BLaER1 treated with 17β-estradiol and CSF1 and Interleukin-3, amounts not matched to agents 10 nM and 100 nM (cell line): ENCODE measurements around the gene MST1.

Source experiments
- H3K27ac ChIP-seq, 11 experiments: shearing (Covaris generic); formaldehyde crosslinking; 2 replicates each; pipeline ENCODE4 v1.8.1; 2022
- H3K27me3 ChIP-seq, 11 experiments: shearing (Covaris generic); formaldehyde crosslinking; 2 replicates each; pipeline ENCODE4 v1.8.1; 2022
- H3K36me3 ChIP-seq, 11 experiments: shearing (Covaris generic); formaldehyde crosslinking; 2 replicates each; pipeline ENCODE4 v1.8.1; 2022
- H3K4me1 ChIP-seq, 10 experiments: shearing (Covaris generic); formaldehyde crosslinking; 2 replicates each; pipeline ENCODE4 v1.8.1; 2022
- H3K4me2 ChIP-seq, 11 experiments: shearing (Covaris generic); formaldehyde crosslinking; 2 replicates each; pipeline ENCODE4 v1.8.1; 2022
- H3K4me3 ChIP-seq, 10 experiments: shearing (Covaris generic); formaldehyde crosslinking; 2 replicates each; pipeline ENCODE4 v1.8.1; 2022
- H3K9ac ChIP-seq, 11 experiments: shearing (Covaris generic); formaldehyde crosslinking; 2 replicates each; pipeline ENCODE4 v1.8.1; 2022
- H3K9me3 ChIP-seq, 11 experiments: shearing (Covaris generic); formaldehyde crosslinking; replicated peaks in 1 of 11; 2 replicates each; pipeline ENCODE4 v1.8.1; 2022
- H4K20me1 ChIP-seq, 11 experiments: shearing (Covaris generic); formaldehyde crosslinking; 2 replicates each; pipeline ENCODE4 v1.8.1; 2022
- Cebpa-rat ChIP-seq, 11 experiments: shearing (Covaris generic); IDR thresholded peaks; 2 replicates each; pipeline ENCODE4 v1.8.1; 2022

MST1 gene

DNA sequence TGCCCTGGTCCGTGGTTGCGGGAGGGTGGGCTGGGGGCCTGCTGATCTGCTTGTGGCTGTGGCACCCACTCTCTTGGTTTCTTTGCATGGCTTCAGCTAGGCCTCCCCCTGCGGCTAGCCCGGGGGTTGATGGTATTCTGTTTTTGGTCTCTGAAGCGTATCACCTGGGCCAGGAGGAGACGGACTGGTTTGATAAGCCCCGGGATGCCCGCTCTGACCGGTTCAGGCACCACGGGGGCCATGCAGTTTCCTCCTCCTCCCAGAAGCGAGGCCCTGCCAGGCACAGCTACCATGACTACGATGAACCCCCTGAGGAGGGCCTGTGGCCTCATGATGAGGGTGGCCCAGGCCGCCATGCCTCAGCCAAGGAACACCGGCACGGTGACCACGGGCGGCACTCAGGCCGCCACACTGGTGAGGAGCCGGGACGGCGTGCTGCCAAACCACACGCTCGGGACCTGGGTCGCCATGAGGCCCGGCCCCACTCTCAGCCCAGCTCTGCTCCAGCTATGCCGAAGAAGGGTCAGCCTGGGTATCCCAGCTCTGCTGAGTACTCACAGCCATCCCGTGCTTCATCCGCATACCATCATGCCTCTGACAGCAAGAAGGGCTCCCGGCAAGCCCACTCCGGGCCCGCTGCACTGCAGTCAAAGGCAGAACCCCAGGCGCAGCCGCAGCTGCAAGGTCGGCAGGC is 26.4 kb downstream of the MST1 start:
- Histone ChIP-seq H3K9me3 (no peaks in the 10 kb centered on the region), H3K27me3 (no peaks in the 10 kb centered on the region), H3K4me2 (peak overlapping the region in 6 of 11 experiments; percentile 16 to 48 (median 32); a peak in 8 of 22 replicates), H3K4me1 (peaks cover 14 to 50% (median 40%) of the 10 kb centered on the region in 10 experiments; a peak in 19 of 20 replicates), H3K9ac (0 out of 22 replicates have a peak overlapping the region, but pooled peaks of 1 of the 11 experiments have one; percentile 18), H4K20me1 (peaks cover 0 to 20% (median 0%) of the 10 kb centered on the region in 11 experiments; a peak in 3 of 22 replicates), H3K36me3 (no peaks in the 10 kb centered on the region), H3K27ac (no peak overlapping the region), H3K4me3 (no peak overlapping the region)
- no peak for TF ChIP-seq Cebpa-rat (IDR thresholded peaks at IDR 0.05)

DNA sequence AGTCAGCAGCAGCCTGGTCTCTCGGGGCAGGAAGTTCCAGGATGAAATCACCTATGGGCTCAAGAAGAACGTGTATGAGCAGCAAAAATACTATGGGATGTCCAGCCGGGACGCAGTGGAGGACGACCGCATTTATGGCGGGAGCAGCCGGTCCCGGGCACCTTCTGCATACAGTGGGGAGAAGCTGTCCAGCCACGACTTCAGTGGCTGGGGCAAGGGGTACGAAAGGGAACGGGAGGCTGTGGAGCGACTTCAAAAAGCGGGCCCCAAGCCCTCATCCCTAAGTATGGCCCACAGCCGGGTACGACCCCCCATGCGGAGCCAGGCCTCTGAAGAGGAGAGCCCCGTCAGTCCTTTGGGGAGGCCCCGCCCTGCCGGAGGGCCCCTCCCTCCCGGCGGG is 27.3 kb downstream of the MST1 start:
- Histone ChIP-seq H3K4me2 (peak overlapping the region in 4 of 11 experiments; percentile 29 to 42 (median 34); a peak in 4 of 22 replicates), H3K27ac (no peak overlapping the region), H3K9ac (no peak overlapping the region), H3K4me3 (no peak overlapping the region), H3K4me1 (peaks cover 19 to 58% (median 48%) of the 10 kb centered on the region in 10 experiments), H4K20me1 (peaks cover 0 to 14% (median 0%) of the 10 kb centered on the region in 11 experiments; a peak in 4 of 22 replicates), H3K36me3 (no peaks in the 10 kb centered on the region), H3K27me3 (no peaks in the 10 kb centered on the region; a peak in 1 of 22 replicates), H3K9me3 (no peaks in the 10 kb centered on the region)
- no peak for TF ChIP-seq Cebpa-rat (IDR thresholded peaks at IDR 0.05)

DNA sequence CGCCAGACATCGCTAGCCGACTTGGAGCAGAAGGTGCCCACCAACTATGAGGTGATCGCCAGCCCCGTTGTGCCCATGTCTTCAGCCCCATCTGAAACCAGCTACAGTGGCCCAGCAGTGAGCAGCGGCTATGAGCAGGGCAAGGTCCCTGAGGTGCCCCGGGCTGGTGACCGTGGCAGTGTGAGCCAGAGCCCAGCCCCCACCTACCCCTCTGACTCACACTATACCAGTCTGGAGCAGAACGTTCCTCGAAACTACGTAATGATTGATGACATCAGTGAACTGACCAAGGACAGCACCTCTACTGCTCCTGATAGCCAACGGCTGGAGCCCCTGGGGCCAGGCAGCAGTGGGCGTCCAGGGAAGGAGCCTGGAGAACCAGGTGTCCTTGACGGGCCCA is 28.0 kb downstream of the MST1 start:
- H3K4me2 ChIP-seq = 0 out of 22 replicates have a peak overlapping the region, but pooled peaks of 3 of the 11 experiments have one; percentile 5 to 38 (median 30)
- H3K9ac ChIP-seq = no peak overlapping the region
- H3K9me3 ChIP-seq = peaks cover 0 to 2% (median 0%) of the 10 kb centered on the region in 11 experiments; a peak in 3 of 22 replicates
- peaks cover 0 to 19% (median 0%) of the 10 kb centered on the region in 11 experiments; a peak in 4 of 22 replicates for H4K20me1 ChIP-seq
- no peaks in the 10 kb centered on the region for H3K36me3 ChIP-seq
- H3K4me3 ChIP-seq = no peak overlapping the region
- H3K27me3 ChIP-seq = no peaks in the 10 kb centered on the region; a peak in 2 of 22 replicates
- TF ChIP-seq Cebpa-rat (IDR thresholded peaks at IDR 0.05) = no peak
- peaks cover 27 to 66% (median 56%) of the 10 kb centered on the region in 10 experiments for H3K4me1 ChIP-seq
- no peak overlapping the region for H3K27ac ChIP-seq

DNA sequence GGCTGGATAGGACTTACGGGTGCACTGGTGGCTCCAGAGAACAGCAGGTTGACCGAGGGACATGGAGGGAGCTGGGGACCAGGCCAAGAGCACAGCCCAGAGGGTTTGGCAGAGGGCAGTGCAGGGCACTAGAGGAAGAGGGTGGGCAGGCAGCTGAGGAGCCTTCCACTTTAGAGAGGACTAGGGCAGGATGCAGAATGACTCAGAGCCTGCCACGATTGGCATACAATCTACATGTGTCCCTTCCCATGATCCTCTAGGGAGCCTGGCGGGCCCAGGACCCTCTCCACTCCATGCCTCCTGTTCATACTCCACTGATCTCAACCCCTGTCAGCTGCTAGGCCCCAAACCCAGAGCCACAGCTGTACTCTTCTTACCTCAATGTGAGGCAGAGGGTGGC is 29.5 kb downstream of the MST1 start:
- Histone ChIP-seq H3K4me3 (no peak overlapping the region), H4K20me1 (peaks cover 0 to 15% (median 0%) of the 10 kb centered on the region in 11 experiments; a peak in 3 of 22 replicates), H3K4me1 (peaks cover 30 to 81% (median 69%) of the 10 kb centered on the region in 10 experiments), H3K27me3 (no peaks in the 10 kb centered on the region; a peak in 2 of 22 replicates), H3K27ac (peak overlapping the region in 3 of 11 experiments; percentile 18 to 67 (median 40); a peak in 5 of 22 replicates), H3K4me2 (peak overlapping the region in 10 of 11 experiments; percentile 8 to 85 (median 65); a peak in 19 of 22 replicates), H3K9ac (no peak overlapping the region), H3K9me3 (peaks cover 0 to 15% (median 0%) of the 10 kb centered on the region in 11 experiments; a peak in 7 of 22 replicates), H3K36me3 (no peaks in the 10 kb centered on the region)
- no peak for TF ChIP-seq Cebpa-rat (IDR thresholded peaks at IDR 0.05)

DNA sequence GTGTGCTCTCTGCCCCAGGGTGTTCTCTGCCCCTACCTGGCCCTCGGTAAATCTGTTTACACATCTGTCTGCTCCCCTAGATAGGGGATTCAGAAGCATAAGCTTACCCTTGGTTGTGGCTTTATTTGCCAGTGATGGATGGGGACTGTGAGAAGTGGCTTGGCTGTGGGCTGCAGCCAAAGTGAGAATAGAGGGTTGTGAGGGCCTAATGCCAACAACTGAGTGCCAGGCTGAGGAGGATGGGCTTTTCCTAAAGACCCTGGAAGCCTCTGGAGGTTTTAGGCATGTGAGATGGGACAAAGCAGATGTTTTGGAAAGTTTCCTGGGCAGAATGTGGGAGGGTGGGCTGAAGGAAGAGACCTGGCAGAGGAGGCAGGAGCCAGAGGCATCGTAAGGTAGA is 30.6 kb downstream of the MST1 start:
- peaks cover 0 to 18% (median 0%) of the 10 kb centered on the region in 11 experiments; a peak in 3 of 22 replicates for H4K20me1 ChIP-seq
- H3K36me3 ChIP-seq = no peaks in the 10 kb centered on the region
- peaks cover 26 to 91% (median 79%) of the 10 kb centered on the region in 10 experiments for H3K4me1 ChIP-seq
- H3K27ac ChIP-seq = no peak overlapping the region
- no peak for TF ChIP-seq Cebpa-rat (IDR thresholded peaks at IDR 0.05)
- H3K27me3 ChIP-seq = no peaks in the 10 kb centered on the region; a peak in 3 of 22 replicates
- no peak overlapping the region for H3K4me3 ChIP-seq
- peaks cover 0 to 15% (median 0%) of the 10 kb centered on the region in 11 experiments; a peak in 7 of 22 replicates for H3K9me3 ChIP-seq
- peak overlapping the region in 1 of 11 experiments; percentile 44; a peak in 1 of 22 replicates for H3K9ac ChIP-seq
- peak overlapping the region in 6 of 11 experiments; percentile 66 to 85 (median 82); a peak in 12 of 22 replicates for H3K4me2 ChIP-seq

DNA sequence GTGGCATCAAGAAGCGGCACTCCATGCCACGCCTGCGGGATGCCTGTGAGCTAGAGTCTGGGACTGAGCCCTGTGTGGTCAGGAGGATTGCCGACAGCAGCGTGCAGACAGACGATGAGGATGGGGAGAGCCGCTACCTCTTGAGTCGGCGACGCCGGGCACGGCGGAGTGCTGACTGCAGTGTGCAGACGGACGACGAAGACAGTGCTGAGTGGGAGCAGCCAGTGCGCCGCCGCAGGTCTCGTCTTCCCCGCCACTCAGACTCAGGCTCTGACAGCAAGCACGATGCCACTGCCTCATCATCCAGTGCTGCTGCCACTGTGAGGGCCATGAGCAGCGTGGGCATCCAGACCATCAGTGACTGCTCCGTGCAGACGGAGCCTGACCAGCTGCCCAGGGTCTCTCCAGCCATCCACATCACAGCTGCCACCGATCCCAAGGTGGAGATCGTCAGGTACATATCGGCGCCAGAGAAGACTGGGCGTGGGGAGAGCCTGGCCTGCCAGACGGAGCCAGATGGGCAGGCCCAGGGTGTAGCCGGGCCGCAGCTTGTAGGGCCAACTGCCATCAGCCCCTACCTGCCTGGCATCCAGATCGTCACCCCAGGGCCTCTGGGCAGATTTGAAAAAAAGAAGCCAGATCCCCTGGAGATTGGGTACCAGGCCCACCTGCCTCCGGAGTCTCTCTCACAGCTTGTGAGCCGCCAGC is 31.9 kb downstream of the MST1 start:
- H4K20me1 ChIP-seq = peaks cover 0 to 25% (median 0%) of the 10 kb centered on the region in 11 experiments; a peak in 5 of 22 replicates
- no peak overlapping the region for H3K4me3 ChIP-seq
- H3K9ac ChIP-seq = 0 out of 22 replicates have a peak overlapping the region, but pooled peaks of 2 of the 11 experiments have one; percentile 38 to 44
- no peak overlapping the region for H3K27ac ChIP-seq
- H3K27me3 ChIP-seq = no peaks in the 10 kb centered on the region; a peak in 3 of 22 replicates
- H3K4me1 ChIP-seq = peaks cover 22 to 94% (median 84%) of the 10 kb centered on the region in 10 experiments
- peak overlapping the region; percentile 49 to 85 (median 75) for H3K4me2 ChIP-seq
- peaks cover 0 to 15% (median 0%) of the 10 kb centered on the region in 11 experiments; a peak in 7 of 22 replicates for H3K9me3 ChIP-seq
- TF ChIP-seq Cebpa-rat (IDR thresholded peaks at IDR 0.05) = no peak
- H3K36me3 ChIP-seq = no peaks in the 10 kb centered on the region

DNA sequence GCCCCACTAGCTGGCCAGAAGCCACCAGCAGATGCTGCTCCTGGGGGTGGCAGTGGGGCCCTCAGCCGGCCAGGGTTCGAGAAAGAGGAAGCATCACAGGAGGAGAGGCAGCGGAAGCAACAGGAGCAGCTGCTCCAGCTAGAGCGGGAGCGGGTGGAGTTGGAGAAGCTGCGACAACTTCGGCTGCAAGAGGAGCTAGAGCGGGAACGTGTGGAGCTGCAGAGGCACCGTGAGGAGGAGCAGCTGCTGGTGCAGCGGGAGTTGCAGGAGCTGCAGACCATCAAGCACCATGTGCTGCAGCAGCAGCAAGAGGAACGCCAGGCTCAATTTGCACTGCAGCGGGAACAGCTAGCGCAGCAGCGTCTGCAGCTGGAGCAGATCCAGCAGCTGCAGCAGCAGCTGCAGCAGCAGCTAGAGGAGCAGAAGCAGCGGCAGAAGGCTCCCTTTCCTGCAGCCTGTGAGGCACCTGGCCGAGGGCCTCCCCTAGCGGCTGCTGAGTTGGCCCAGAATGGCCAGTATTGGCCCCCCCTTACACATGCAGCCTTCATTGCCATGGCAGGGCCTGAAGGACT is 32.6 kb downstream of the MST1 start:
- peaks cover 22 to 88% (median 80%) of the 10 kb centered on the region in 10 experiments for H3K4me1 ChIP-seq
- peak overlapping the region in 1 of 11 experiments; percentile 80; a peak in 1 of 22 replicates for H3K27ac ChIP-seq
- H3K36me3 ChIP-seq = no peaks in the 10 kb centered on the region
- H3K9ac ChIP-seq = no peak overlapping the region
- no peak overlapping the region for H3K4me3 ChIP-seq
- no peaks in the 10 kb centered on the region; a peak in 3 of 22 replicates for H3K27me3 ChIP-seq
- H3K9me3 ChIP-seq = peaks cover 0 to 15% (median 0%) of the 10 kb centered on the region in 11 experiments; a peak in 7 of 22 replicates
- no peak for TF ChIP-seq Cebpa-rat (IDR thresholded peaks at IDR 0.05)
- peaks cover 0 to 25% (median 0%) of the 10 kb centered on the region in 11 experiments; a peak in 5 of 22 replicates for H4K20me1 ChIP-seq
- H3K4me2 ChIP-seq = peak overlapping the region; percentile 49 to 85 (median 75)

DNA sequence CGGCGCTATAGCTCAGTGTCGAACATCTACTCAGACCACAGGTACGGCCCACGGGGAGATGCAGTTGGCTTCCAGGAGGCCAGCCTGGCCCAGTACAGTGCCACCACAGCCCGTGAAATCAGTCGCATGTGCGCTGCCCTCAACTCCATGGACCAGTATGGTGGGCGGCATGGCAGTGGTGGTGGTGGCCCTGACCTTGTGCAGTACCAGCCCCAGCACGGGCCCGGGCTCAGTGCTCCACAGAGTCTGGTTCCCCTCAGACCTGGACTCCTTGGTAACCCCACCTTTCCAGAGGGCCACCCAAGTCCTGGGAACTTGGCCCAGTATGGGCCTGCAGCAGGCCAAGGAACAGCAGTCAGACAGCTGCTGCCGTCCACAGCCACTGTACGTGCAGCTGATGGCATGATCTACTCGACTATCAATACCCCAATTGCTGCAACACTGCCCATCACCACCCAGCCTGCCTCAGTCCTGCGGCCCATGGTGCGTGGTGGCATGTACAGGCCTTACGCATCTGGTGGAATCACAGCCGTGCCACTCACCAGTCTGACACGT is 33.5 kb downstream of the MST1 start:
- Histone ChIP-seq H3K27me3 (no peaks in the 10 kb centered on the region; a peak in 3 of 22 replicates), H3K4me1 (peaks cover 22 to 86% (median 80%) of the 10 kb centered on the region in 10 experiments), H3K9me3 (peaks cover 0 to 15% (median 0%) of the 10 kb centered on the region in 11 experiments; a peak in 7 of 22 replicates), H3K4me3 (no peak overlapping the region), H4K20me1 (peaks cover 0 to 25% (median 0%) of the 10 kb centered on the region in 11 experiments; a peak in 5 of 22 replicates), H3K27ac (peak overlapping the region in 6 of 11 experiments; percentile 36 to 80 (median 58); a peak in 8 of 22 replicates), H3K9ac (no peak overlapping the region), H3K36me3 (no peaks in the 10 kb centered on the region), H3K4me2 (peak overlapping the region; percentile 49 to 85 (median 75); a peak in 19 of 22 replicates)
- no peak for TF ChIP-seq Cebpa-rat (IDR thresholded peaks at IDR 0.05)
